Adipose tissue (tissue), 3 donors: ENCODE results near the gene ADAT1. TPM values are rescaled to one million over a fixed set of nuclear protein-coding genes. Genes with fewer than 3 reads are reported as not detected.
"Not testable (repeated sequence)": the region's sequence is repeated elsewhere in the genome, so short reads cannot be mapped to it uniquely, and the experiment has no call there.

Experiments used
- H3K27ac ChIP-seq: one replicate; pipeline ENCODE4 v1.5.1; 2013; ENCODE audit warnings: low read depth, low read length
- WGBS, 3 donors: extraction: QIAGEN DNeasy Blood & Tissue Kit; methylation state at CpG; one replicate each; pipeline ENCODE4 v1.1.7; 2013; 5-methylcytosine and 5-hydroxymethylcytosine counted together
- polyA plus RNA-seq, 3 donors: library from polyadenylated mRNA; stranded (reverse); fragments of 200-250 nt; gene quantifications; one replicate each; pipeline ENCODE4 v1.2.3, GENCODE V29; 2013
- donor health status: healthy with polysubstance abuse.
- donor health status: Bipolar disorder and iron deficiency.
- donor health status: healthy.

The ADAT1 gene
- polyA plus RNA-seq, 3 donors: 7.5 to 19.9 (median 10.5) TPM

DNA sequence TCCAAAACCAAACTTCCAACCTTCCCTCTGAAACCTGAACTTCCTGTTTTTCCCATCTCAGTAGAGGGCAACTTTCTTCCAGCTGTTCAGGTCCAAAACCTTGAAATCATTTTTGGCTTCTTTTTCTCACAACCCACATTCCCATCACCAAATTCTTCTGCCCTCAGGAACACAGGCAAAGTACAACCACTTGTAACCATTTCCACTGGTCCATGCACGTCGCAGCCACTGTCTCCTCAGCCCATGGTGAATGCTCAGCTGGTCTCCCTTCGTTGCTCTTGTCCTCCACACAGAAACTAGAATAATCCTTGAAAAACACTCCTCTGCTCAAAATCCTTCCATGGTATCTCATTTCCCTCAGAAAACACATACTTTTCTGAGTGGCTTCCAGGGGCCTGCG is 3.7 kb upstream of the ADAT1 start:
- WGBS, 3 donors: 91 to 95% (median 95%) methylated on average over 4 of the region's 4 CpGs
- no peak overlapping the region for H3K27ac ChIP-seq

DNA sequence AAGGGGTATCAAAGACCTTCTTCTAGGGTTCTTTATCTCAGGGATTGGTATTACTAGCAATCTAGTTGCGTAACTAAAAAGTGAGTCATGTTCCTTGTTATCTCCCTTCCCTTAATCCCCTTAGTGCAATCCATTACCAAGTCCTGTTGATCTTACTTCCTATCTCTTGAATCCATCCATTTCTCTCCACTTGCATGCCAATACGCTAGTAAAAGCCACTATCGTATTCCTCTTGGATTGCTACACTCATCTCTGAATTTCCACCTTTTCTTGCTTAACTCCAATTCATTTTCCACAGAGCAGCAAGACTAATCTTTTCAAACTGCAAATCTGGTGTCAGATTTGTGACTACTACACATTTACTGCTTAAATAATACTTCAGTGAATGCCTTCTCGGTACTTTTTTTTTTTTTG is 1.8 kb upstream of the ADAT1 start:
- no peak overlapping the region for H3K27ac ChIP-seq
- 58 to 68% (median 59%) methylated on average over 4 of the region's 4 CpGs for WGBS, 3 donors

DNA sequence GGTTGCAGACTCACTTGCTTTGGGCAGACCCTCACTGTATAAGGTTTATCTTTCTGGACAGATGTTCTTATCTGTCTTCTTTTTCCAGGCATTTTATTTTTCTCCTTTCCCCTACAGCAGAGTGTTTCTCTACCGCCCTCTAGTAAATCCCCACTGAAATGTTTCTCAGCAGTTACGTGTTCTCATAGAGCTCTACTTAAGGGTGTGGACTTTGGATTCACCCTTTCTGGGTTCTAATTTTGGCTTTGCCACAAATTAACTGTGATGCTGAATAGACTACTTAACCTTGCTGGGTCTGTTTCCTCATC is 2.0 kb downstream of the ADAT1 start:
- 12 to 15% (median 13%) methylated on average over 2 of the region's 2 CpGs for WGBS, 3 donors
- no peak overlapping the region for H3K27ac ChIP-seq

DNA sequence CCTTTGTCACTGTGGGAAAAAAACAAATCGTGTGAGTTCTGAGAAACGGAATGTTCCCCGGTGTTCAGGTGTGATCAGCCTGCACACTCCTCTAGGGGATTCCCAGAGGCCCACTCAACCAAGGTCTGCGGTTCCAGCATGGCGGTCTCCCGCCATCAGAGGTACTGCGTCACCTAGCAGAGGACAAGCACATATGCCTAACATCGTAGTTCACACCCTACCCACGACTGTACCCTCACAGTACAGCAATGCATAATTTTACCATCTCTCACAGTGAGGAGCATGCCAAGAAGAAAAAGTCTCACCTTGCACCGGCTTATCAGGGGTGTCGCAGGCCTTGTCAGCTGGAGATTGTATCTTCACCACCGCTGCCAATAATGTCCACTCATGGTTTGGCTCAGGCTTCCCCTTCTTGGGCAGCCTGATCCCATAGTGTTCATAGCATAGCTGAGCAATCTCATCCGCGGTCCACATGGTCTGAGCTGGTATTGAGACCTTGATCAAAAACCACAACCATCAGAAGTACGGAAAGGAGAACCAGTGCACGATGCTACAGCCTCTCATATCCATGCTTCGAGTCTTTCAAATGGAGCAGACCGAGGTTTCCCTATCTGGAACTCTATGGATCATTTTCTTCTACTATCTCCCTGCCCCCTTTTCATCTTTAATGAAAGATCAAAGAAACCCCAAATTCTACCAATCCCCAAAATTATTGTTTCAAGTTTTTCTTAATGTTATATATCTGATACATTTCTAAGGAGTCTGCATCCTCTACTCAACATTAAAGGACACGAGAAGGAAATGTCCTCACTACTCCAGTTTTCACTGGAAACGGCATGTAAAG is 2.5 kb downstream of the ADAT1 start:
- WGBS, 3 donors: 75 to 88% (median 81%) methylated on average over 20 of the region's 20 CpGs
- no peak overlapping the region for H3K27ac ChIP-seq

DNA sequence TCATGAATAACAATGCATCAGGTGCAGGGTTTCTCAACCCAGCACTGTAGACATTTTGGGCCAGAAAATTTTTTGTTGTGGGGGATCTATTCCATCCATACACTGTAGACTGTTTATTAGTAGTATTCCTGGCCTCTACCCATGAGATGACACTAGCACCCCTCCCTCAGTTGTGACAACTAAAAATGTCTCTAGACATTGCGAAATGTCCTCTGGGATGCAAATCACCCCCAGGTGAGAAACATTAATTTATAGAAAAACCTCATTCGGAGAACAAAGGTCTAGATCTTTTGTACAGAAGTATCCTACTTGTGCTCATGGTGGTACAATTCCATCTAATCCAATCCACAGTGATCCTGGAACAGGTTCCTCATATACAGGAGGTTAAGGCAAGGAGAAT is 4.3 kb downstream of the ADAT1 start:
- no peak overlapping the region for H3K27ac ChIP-seq
- WGBS, 3 donors: 92 to 96% (median 93%) methylated on average over 2 of the region's 2 CpGs

DNA sequence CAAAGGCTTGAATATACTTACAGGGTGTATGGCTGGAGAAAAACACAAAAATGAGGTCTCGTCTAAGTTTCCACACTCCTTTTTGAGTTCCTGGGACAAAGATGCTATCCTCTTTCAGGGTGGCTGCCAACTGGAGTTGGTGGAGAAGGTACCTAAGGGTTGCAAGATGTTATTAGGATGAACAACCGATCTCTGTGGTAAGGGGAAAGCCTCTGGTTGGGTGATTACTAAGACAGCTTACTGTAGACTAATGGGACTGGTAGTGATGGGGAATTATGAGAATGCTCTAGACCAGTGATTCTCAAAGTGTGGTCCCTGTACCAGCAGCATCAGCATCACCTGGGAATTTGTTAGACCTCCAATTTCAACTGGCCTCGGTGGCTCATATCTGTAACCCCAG is 6.0 kb downstream of the ADAT1 start:
- WGBS, 3 donors: 85 to 95% (median 87%) methylated on average over 3 of the region's 3 CpGs
- H3K27ac ChIP-seq: no peak overlapping the region

DNA sequence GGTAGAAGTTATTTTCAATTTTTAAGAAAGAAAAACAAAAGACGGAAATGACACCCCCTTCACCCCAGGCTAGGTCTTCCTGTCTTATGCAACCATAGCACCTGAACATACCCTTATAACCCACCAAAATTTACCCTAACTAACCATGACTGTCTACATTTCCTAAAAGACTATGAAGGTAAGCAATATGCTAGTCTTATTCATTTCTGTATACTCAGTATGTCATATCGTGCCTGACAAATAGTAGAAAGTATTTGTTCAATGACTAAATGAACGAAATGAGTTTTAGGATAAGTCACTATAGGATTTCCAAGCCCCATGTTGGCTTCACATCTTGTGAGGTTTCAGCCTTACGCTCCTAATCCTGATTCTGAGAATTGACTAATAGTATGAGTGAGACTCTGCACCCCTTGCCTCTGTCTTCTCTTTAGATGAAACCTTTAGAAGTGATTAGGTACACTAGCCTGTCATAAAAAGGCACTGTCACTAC is 6.5 kb downstream of the ADAT1 start:
- no peak overlapping the region for H3K27ac ChIP-seq
- 89 to 96% (median 89%) methylated on average over 4 of the region's 4 CpGs for WGBS, 3 donors

DNA sequence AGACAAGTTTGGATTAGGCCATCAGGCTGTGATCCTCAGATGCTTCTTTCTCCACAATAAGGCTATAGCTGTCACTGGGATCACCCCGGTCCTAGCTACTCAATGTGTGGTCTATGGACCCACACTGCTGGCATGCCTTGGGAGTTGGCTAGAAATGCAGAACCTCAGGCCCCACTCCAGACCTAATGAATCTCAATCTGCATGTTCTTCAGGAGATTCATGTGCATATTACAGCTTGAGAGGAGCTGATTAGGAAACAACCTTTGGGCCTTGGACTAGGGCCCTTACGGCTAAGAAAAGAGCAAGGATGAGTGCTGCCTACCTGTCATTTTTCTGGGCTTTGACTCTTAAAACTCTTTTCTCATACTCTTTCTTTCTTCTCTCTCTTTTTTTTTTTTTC is 7.5 kb downstream of the ADAT1 start:
- WGBS, 3 donors: 92 to 98% (median 96%) methylated on average over 2 of the region's 2 CpGs
- H3K27ac ChIP-seq: no peak overlapping the region

DNA sequence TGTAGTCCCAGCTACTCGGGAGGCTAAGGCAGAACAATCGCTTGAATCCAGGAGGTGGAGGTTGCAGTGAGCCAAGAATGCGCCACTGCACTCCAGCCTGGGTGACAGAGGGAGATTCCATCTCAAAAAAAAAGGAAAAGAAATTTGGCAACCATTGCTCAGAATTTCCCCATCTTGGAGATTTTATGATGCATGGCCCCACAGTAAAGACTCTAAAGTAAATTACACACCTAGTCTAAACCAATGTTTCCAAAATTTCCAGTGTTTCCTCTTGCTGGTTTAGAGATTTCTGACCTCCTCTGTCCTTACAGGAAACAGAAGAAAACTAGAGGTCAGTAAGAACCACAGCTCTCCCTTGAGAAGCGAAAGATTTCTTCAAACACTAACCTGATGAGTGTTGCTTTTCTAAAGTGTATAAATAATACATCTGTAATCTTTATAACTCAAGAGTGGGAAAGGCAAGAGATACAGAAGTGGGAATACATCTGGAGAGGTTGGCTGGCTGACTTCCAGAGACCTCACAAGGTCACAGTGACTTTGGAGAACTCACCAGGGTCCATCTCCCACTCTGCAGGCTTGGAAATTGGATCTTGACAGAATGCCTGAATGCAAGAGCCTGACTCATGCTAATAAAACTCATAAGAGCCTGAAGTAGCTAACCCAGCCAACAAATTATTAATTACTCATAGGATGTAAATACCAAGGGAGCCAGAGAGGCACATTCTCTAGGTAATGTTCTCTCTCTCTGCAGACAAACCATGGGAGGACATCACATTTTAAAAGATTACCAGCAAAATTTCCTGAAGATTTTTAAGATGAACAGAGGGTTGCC is 8.8 kb downstream of the ADAT1 start:
- no peak overlapping the region for H3K27ac ChIP-seq
- 90 to 95% (median 94%) methylated on average over 4 of the region's 4 CpGs for WGBS, 3 donors

DNA sequence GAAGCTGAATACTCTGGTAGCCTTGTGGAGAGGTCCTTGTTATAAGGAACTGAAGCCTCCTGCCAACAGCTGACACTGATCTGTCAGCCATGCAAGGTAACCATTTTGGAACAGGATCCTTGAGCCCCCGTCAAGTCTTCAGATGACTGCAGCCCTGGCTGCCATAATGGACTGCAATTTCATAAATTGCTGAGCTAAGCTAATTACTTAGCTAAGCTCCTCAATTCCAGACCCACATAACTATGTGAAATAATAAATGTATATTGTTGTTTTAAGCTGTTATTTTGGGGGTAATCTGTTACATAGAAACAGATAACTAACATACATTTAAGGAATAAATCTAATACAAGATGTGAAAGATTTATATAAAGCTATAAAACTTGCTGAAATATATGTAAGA is 16.6 kb downstream of the ADAT1 start:
- H3K27ac ChIP-seq: no peak overlapping the region
- WGBS, 3 donors: 95 to 100% (median 98%) methylated on average over 1 of the region's 1 CpG

DNA sequence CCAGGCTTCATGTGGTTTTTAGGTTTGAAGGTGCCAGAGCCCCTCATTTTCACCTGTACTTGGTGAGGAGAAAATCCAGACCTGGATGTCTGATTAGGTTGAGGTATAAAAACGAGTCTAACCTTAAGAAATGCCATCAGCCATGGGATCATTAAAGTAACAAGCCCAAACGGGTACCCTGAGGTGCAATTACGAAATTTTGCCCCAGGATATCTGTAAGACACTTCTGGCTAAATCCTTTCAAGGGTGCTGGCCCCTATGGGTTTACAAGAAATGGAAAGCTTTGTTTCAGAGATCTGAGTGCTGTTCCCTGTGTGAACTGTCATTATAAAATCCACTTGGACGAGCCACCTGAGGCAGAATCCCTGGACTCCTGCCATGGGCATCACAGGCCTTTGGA is 19.8 kb downstream of the ADAT1 start:
- 87 to 94% (median 94%) methylated on average over 4 of the region's 4 CpGs for WGBS, 3 donors
- no peak overlapping the region for H3K27ac ChIP-seq

DNA sequence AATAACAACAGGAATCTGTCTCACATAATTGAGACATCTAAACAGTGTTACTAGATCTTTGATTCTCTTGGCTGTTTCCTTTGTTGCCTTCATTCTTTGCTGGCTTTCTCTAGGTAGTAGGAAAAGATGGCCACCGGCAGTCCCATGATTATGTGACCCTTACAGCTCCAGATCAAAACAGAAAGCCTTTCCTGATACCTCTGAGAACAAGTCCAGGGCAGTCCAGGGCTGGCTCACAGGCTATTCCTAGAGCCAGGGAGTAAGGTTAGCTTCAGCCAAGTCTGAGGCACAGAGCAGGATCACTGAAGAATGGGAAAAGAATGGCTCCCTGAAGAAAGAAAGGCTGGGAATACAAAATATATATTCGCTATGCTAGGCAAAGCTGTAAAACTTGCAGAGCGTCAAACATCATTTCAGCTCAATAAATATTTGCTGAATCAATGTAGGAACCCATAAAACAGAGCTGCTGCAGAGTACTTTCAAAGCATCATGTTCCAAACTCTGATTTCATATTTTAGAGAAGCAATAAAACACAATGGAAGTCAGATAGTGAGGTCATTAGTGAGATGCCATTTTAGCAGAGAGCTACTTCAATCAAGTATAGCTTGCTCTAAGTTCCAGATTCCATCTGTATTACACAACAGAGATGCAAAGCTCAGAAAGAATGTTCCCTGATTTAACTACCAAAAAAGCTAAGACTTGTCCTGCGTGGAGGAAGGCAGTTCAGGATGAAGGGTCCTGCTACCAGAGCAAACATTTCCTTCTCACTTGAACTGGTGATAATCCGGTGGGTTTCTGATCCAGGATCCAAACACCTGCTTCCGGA is 23.4 kb downstream of the ADAT1 start:
- WGBS, 3 donors: 88 to 92% (median 90%) methylated on average over 6 of the region's 6 CpGs
- H3K27ac ChIP-seq: no peak overlapping the region

DNA sequence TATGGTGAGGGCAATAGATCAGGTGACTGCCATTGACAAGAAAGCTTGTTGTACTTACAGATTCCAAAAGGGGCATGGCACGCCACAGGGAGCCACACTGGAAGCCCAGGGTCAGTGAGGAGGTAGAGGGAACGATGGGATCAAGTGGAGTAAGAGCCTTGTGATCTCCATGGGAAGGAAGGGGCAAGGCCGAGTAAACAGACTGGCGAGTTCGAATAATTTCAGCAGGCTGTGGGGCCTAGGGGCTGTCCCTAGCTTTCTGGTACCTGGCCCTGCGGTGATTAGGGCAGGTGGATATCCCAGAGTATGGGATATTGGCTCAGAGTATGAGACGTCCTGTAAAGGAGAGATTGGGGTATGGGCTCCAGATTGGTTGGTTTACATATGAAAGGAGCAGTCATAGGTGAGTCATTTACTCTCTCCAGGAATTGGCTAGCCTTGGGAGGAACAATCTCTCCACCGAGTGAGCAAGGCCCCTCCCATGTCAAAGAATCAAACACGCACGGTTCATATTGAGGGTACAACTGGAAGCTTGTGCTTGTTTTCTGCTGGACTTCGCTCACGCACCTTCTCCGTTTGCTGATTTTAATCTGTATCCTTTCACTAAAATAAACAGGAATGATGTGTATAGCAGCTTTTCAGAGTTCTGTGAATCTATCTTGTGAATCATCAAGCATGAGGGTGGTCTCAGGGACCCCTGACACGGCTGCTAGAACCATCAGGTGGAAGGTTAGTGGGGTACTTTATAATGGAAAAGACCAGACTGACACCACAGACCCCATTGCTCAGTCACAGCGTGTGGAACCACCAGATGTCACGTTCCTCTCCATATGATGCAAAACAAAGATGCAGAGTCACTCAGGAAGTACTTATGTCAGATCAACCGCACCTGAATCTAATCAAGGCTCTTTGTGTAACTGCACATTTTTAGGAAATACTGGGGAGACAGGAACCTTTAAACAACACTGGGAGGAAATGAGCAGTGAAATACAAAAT is 29.0 kb downstream of the ADAT1 start:
- no peak overlapping the region for H3K27ac ChIP-seq
- WGBS, 3 donors: 66 to 73% (median 67%) methylated on average over 17 of the region's 17 CpGs

DNA sequence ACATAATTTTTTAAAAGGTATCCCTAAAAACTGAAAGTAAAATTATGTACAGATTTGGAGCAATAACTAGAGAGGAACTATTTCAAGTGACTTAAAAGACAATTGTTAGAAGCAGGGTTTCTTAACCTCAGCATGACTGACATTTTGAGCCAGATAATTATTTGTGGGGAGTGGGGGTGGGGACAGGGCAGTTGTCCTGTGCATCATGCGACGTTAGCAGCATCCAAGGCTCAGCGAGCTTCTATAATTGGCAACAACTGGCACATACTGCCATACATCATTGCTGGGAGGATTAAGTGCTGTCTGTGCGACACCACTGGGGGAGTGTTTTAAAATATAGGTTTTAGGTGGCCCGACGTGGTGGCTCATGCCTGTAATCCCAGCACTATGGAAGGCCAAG is 29.8 kb downstream of the ADAT1 start:
- 90 to 92% (median 92%) methylated on average over 6 of the region's 6 CpGs for WGBS, 3 donors
- H3K27ac ChIP-seq: no peak overlapping the region

DNA sequence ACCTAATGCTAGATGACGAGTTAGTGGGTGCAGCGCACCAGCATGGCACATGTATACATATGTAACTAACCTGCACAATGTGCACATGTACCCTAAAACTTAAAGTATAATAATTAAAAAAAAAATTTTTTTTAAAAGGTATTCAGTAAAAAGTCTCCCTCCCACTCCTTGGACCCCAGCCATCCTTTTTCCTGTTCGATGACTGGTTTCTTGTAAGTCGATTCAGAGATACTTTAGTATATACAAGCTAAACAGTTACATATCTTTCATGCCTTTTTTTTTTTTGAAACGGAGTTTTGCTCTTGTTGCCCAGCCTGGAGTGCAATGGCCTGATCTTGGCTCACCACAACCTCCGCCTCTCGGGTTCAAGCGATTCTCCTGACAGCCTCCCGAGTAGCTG is 31.2 kb downstream of the ADAT1 start:
- not testable (repeated sequence) for H3K27ac ChIP-seq
- 44 to 86% (median 52%) methylated on average over 7 of the region's 9 CpGs for WGBS, 3 donors

DNA sequence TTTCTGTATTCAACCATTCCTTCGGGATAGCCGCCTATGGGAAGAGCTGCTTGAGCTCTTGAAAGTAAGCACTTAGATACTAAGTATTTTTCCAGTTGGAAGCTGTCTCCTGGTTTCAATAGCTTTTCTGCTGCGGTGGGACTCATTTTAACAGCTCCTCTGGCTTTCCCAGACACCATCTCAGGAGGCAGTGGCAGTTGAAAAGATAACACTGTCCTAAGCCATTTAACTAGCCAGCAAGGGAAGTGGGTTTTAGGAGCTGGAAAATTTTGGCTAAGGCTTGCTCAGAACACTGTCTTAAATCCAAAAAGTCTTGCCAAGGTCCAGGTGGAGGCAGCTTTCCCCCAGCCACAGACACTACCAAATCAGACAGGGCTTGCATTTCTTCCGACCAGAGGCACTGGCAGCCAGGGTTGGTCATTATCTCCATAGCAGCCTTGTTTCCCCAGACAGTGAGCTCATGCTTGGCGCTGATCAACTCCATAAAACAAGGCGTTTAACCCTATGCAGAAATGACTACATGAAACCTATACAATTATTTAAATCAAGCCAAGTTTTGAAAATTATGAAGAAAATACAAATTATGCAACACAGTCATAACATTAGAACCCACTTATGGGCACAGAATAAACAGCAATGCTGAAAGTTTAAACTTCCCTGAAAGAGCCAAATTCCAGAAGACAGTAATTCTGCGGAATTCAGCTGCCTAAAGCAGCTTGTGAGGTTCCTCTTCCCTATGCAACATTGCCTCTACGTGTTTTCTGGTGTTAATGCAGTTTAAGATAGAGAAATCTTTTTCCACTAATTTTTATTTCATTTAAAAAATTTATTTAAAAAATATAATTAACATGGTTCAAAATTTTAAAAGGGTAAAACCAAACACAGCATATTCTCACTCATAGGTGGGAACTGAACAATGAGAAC is 31.9 kb downstream of the ADAT1 start:
- WGBS, 3 donors: 44 to 66% (median 47%) methylated on average over 8 of the region's 8 CpGs

DNA sequence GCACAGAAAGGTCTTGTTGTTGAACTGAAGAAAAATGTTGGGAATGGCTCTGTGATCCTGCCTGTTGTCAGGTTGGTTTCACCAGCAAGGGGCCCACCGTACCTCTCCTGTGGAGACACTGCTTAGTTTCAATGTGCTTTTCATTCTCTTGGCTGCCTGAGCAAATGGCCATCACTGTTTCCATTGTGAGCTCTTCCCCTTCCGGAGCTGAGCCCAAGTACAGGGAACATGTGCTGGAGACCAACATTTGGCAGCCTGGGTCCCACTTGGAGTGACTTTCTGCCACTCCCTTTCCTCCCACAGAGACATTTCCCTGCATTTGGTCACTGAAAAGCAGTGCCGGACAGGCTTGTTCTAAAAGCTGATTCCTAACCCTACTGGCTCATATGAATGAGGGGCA is 33.8 kb downstream of the ADAT1 start:
- no peak overlapping the region for H3K27ac ChIP-seq
- WGBS, 3 donors: 46 to 80% (median 55%) methylated on average over 3 of the region's 3 CpGs

More for the DNA sequence above, 31.9 kb downstream of the ADAT1 start:
- no peak overlapping the region for H3K27ac ChIP-seq
